Measurements from ENCODE around the gene KCNC3.

The KCNC3 gene

DNA sequence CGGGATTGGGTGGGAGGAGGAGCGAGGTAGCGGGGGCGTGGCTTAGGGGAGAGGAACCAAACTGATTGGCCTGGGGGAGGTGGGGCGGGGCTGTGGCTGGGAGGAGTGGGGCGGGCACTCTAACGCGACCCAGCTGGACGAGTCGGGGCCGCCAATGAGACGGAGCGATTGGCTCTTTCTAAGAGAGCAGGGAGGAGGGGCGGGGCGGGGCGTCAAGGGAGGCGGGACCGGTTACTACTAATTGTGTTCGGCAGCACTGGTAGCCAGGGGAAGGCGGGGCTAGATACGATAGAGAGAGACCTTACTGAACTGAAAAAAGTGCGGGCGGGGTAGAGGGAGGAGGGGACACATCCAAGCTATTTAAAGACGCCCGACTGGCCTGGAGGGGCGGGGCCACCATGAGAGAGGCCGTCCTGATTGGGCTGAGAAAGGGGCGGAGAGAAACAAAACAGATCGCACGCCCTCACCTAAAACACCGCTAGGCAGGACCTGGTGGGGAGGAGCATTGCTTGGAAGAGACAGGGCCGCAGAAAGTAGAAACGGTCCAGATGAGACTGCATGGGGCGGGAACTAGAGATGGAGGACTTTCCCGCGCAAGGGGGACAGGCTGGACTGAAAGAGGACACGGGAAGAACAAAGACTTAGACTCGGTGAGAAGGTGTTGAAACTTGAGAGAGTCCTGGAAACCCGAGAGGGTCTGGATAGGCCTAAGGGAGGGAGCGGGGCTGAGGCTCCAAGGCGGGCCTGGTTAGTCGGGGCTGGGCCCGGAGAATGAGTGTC is at the start of gene KCNC3:
KCNC3 (minus strand) TSS at position 232 of the 780 bp plus-strand sequence. CDS start 295 bp downstream, outside the sequence.
- FAIRE-seq: peak; percentile 95
- peak; percentile 97 for DNase-seq (ENCODE audit: low spot score)

DNA sequence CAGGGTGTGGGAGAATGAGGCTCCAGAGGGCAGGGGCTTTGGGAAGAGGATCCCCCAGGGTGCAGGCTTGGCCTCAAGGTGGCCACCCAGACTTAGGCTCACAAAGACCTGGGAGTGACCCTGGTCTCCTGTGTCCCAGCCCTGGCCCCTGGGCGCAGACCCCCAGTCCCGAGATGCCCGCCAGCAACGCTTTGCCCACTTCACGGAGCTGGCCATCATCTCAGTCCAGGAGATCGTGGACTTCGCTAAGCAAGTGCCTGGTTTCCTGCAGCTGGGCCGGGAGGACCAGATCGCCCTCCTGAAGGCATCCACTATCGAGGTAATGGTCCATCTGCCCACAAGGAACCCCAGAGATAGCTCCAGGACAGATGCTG is 49.7 kb upstream of the KCNC3 start:
- FAIRE-seq: no peak
- DNase-seq (ENCODE audit: low spot score): no peak

DNA sequence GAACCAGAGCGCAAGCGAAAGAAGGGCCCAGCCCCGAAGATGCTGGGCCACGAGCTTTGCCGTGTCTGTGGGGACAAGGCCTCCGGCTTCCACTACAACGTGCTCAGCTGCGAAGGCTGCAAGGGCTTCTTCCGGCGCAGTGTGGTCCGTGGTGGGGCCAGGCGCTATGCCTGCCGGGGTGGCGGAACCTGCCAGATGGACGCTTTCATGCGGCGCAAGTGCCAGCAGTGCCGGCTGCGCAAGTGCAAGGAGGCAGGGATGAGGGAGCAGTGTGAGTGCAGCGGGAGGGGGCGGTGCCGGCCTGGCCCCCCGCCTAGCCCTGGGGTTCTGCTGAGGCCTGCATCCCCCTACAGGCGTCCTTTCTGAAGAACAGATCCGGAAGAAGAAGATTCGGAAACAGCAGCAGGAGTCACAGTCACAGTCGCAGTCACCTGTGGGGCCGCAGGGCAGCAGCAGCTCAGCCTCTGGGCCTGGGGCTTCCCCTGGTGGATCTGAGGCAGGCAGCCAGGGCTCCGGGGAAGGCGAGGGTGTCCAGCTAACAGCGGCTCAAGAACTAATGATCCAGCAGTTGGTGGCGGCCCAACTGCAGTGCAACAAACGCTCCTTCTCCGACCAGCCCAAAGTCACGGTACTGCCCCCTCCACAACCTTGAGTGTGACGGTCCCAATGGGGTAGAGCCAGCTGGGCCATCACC is 49.1 kb upstream of the KCNC3 start:
- DNase-seq (ENCODE audit: low spot score): no peak
- FAIRE-seq: no peak

DNA sequence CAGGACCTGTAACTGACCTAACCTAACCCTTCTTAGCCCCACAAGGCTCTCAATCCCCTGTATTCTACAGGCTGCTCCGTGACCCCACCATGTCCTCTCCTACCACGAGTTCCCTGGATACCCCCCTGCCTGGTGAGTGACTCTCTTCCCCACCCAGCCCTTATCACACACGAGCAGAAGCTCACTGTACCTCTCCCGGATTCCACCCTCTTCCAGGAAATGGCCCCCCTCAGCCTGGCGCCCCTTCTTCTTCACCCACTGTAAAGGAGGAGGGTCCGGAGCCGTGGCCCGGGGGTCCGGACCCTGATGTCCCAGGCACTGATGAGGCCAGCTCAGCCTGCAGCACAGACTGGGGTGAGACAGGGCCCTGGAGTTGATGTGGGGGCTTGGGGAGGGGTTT is 48.3 kb upstream of the KCNC3 start:
- FAIRE-seq (no peak), DNase-seq (ENCODE audit: low spot score) (no peak)

DNA sequence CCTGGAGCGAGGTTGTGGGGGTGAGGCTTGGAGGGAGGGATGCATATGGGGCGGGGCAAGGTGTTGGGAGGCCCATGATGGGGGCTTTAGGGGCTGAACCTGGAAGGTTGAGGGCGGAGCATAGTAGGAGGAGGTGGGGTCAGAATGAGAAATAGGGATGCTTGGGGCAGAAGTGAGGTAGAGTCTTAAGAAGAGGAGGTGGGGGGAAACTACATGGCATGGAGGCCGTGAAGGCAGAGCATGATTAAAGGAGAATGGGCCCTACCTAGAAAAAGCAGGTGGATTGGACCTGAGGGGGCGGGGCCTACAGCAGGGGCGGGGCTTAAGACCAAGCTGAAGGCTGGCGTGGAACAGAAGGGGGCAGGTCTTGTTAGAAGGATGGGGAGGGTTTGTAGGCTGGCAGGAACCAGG is 47.9 kb upstream of the KCNC3 start:
- FAIRE-seq: no peak
- DNase-seq (ENCODE audit: low spot score): peak; percentile 17

DNA sequence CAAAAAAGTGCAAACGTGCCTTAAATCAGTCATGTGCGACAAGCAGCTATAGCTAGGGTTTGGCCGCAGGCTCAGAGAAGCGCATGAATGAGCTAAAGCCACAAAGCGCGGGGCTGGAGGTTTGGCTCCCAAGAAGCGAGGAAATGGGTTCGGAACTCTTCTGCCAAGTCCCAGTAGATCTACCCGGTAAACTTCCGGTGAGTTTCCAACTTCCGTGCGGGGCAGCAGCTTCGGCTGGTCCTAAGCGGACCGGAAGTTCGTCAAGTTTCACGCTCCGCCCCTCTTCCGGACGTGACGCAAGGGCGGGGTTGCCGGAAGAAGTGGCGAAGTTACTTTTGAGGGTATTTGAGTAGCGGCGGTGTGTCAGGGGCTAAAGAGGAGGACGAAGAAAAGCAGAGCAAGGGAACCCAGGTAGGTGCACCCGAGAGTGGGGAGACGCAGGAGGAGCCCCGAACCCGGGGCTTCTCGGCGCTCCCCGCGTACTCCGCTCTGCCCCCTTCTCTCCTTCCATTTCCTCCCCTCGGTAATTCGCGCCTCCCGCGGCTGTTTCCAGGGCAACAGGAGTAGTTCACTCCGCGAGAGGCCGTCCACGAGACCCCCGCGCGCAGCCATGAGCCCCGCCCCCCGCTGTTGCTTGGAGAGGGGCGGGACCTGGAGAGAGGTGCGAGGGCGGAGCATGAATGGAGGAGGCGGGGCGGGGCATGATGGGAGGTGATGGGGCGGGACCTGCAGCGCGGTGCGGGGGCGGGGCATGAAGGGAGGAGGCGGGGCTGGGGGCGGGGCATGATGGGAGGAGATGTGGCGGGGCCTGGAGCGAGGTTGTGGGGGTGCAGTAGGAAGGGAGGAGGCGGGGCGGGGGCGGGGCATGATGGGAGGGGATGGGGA is 47.2 kb upstream of the KCNC3 start, which contains the start of gene NR1H2:
NR1H2 (plus strand) TSS at position 292 of the 885 bp plus-strand sequence. CDS start 1,149 bp downstream, outside the sequence.
- FAIRE-seq (peak; percentile 55), DNase-seq (ENCODE audit: low spot score) (peak; percentile 89)

DNA sequence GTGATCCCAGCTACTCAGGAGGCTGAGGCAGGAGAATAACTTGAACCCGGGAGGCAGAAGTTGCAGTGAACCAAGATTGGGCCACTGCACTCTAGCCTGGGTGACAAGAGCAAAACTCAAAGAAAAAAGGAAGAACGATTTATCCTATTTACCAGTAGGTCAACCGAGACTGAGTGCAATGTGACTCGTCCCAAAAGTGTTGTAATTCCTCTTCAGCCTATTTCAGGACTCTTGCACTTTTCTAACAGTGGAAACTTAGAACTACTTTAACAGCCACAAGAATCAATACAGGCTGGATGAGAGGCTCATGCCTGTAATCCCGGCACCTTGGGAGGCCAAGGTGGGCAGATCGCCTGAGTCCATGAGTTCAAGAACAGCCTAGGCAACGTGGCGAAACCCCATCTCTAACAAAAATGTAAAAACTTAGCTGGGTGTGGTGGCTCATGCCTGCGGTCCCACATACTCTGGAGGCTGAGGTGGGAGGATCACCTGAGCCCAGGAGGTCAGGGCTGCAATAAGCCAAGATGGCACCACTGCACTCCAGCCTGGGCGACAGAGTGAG is 42.8 kb upstream of the KCNC3 start:
- FAIRE-seq: no peak
- no peak for DNase-seq (ENCODE audit: low spot score)

DNA sequence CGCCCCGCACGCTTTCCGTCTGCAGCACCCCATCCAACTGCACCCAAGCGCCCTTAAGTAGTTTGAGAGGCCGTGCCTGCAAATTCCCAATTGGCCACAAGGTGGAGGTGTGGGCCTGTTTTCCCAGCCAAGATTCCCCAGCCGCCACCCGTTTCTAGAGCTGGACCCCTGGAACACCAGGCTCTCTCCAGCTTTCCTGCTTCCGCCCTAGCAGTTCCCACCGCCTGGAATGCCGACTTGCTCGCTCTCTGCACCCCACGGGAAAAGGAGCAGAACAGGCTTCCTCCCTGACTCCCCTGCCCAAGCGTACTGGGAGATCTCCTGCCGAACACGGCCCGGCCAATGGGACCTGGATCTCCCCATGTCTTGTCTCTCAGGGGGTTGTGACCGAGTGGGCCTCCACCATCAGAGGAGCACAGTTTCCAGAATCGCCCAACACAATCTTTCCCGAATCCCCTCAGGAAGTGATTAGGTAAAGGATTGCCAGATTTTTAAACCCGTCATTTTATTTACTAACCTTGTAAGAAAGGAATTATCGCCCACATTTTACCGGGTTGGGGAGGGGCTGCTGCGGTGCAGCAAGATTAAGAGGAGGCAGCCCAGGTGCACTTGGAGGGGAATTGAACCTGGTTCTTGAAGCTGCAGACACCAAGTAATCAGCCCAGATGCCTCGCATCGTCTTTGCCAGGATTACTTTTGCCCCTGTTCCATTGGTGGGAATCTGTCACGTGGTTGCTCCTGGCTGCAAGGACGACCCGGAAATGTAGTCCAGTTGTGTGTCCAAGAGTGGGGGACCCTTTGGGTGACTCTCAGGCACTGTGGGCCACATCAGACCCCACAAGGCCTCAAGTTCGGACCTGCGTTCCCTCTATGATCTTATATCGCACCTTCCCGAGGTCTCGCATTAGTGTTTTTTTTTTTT is 39.7 kb upstream of the KCNC3 start:
- FAIRE-seq (peak; percentile 46), DNase-seq (ENCODE audit: low spot score) (peak; percentile 90)

DNA sequence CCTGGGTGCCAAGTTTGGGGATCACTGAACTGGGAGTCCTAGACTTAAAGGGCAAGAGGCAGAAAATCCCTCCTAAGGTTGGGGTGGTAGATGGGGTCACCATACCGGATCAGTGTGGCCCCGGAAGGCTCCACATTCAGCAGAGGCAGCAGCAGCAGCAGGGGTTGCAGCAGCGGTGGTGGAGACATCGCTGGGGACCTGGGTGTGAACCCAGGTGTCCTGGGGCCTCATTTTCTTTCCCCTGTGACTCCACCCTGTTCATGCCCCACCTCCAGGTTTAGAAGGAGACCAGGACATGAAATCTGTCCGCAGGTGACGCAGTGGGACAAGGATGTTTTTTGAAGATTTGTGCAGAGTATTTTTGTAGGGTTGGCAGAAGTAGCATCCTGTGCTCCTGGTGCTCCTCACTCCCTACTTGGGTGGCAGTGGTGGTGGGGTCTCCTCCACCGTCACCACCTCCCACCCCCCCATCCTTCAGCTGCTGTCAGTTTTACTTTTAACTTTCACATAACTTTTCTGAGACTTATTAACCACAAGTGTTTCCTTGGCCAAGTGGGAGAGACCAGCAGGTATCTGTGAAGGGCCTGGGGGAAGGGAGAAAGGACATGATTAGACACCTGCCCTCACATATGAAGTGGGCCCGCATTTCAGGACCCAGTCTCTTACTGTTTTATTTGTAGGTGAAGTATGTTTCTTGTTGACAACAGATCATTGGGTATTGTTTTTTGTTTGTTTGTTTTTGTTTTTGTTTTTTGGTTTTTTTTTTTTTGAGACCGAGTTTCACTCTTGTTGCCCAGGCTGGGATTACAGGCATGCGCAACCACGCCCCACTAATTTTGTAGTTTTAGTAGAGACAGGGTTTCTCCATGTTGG is 36.5 kb upstream of the KCNC3 start, which contains the start of gene NAPSA:
NAPSA (minus strand) TSS at position 206 of the 873 bp plus-strand sequence; CDS start at position 188, 18 bp downstream.
- no peak for DNase-seq (ENCODE audit: low spot score)
- FAIRE-seq: no peak

DNA sequence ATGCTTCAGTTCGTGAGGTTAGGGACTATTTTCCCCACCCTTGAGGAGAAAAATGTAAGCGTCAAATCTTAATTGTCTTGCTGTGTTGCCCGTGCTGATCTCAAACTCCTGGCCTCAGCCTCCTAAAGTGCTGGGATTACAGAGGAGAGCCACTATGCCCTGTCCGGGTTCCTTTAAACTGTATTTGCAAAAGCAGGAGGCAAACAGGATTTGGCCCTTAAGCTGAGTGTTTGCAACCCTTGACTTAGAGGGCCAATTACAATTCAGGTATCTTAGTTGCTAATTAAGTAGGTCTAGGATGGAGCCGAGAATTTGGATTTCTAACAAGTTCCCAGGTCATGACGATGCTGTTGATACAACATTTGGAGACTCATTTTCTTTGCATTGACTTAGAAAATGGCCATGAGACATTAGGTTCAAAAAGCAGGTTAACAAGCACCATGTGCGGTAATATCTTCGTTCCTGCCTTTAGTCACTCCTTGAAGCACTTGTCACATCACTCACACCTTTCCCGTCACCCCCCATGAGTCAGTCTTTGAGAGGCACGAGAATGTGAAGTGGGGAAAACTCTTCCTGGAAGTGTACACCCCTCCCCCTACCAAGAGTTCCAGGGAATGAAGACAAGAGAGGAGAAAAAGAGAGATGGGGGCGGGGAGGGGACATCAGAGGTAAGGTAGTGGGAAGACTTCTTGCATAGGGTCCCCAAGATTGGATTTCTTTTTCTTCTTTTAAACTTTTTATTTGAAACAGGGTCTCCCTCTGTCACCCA is 33.7 kb upstream of the KCNC3 start:
- no peak for FAIRE-seq
- DNase-seq (ENCODE audit: low spot score): no peak

DNA sequence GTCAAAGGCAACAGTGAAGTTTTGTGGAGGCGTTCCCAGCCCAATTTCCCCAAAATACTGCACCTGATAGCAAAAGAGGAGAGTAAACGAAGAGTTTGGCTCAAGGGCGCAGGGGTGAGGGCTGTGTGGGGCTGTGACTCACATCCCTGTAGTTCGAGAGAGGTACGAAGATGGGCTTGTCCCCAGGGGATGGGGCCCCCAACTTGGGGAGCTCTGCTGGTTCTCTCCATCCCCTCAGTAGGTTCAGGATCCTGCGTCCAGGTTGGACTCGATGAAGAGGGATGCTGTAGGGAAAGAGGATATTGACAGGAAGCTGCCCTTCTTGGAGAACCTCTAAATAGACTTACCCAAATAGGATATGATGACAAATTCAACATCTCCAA is 32.8 kb upstream of the KCNC3 start:
- no peak for DNase-seq (ENCODE audit: low spot score)
- FAIRE-seq: no peak

DNA sequence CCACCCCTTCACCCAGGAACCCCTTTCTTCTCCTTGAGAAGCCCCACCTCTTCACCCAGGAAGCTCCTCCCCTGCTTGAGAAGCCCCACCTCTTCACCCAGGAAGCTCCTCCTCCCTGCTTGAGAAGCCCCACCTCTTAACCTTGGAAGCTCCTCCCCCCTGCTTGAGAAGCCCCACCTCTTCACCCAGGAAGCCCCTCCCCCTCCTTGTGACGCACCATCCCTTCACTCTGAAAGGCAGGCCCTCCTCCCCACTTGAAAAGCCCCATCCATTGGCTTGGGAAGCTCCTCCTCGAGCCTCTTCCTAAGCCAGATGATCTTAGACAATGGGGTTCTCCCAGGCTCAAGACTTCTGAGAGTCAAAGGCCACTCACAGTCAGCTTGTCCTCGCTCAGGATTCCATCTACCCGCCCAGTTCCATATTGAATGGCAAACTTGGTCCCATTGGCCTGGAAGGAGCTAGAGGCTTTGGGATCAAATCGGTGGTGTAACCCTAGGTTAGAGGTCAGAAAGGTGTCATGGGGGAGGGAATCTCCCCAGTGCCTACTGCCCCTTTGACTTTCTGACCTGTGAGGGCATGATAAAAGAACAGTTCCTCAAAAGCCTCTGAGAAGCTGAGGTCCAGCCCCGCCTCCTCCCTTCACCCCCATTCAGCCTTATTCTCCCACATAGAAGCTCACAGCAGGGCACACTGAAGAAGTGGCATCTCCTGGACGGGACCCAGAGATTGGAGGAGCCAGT is 32.3 kb upstream of the KCNC3 start:
- DNase-seq (ENCODE audit: low spot score): no peak
- FAIRE-seq: no peak

DNA sequence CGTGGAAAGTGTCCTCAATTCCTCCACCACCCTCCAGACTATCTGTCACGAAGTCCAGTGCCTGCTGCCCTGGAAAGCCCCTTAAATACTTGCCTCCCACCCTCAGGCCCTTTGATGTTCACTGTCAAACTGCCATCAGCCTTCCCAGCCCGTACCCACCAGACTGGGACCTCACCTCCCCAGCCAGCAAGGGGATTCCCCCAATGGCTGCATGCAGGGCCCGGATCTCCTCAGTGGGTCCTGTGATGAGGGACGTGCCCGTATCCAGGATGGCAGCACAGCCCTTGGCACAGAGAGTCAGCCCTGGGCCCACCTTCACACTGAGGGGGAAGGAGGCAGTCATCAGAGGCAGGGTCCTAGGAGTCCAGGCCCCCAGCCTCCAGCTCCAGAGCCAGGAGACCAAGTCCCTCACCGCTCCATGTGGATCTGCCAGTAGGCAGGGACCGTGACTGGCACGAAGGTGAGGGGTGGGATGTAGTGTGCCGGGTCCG is 30.2 kb upstream of the KCNC3 start:
- FAIRE-seq: no peak
- DNase-seq (ENCODE audit: low spot score): no peak

DNA sequence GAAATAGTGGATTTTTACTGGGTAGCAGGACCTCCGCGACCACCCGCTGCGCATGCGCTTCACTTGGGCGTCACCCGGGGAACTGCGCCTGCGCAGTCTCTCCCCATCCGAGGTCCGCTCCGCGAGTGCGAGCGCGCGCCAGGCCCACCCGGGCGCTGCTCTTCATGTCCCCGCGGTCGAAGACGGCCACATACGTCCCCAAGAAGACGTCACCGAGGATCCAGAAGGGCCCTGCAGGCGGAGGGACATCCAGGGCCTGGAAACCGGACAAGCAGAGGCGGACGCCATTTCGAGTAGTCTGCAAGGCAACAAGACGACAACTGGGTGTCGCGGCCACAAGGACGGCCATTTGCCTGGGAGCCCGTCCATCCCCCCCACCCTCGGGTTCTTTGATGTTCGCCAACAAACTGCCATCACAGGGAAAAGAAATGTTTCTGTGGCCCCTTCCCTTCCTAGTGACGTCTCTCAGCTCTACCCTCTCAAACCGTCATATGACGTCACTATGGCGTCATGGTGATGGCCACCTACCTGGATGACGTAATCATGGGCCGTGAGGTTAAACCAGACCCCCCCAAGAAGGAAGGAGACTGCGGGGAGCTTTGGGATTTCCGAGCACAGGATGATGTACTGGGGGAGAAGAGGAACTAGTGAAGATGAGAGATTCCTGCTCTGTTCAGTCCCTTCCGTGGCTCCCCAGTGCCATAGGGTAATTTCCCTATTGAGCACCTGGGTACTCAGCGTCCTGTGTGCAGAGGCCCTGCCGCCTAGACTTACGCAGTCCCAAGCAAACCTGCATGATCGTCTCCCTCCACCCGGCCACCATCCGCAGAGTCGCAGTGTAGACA is 29.5 kb upstream of the KCNC3 start:
- FAIRE-seq (no peak), DNase-seq (ENCODE audit: low spot score) (peak; percentile 91)

DNA sequence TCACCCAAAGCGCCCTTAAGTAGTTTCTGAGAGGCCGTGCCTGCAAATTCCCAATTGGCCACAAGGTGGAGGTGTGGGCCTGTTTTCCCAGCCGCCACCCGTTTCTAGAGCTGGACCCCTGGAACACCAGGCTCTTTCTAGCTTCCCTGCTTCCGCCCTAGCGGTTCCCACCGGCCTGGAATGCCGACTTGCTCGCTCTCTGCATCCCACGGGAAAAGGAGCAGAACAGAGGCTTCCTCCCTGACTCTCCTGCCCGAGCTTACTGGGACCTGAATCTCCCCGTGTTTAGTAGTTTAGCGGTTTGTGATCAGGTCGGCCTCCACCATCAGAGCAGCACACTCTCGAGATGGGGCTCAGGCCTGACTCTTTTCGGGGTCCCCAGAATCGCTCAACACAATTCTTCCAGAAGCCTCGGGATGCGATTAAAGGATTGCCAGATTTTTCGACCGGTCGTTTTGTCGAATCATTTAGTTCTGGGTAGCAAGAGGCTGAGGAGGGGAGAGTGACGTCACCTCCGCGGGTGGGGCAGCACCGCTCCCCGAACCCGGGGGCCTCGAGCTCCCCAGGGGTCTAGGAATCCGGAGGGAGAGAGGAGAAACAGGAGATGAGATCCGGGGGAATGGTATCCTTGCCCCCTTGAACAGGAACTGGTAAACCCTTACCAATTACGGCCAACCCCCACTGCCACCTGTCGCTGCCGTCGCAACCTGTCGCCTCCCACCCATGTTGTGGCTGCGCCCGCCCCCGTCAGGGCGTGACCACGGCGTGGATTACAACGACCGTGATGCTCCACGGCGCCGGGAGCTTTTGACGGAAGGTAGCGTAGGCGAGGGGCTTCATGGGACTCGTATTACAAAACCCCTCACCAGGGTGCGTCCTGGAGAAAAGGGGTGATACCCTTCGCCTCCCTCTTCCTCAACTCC is 28.3 kb upstream of the KCNC3 start:
- peak; percentile 62 for DNase-seq (ENCODE audit: low spot score)
- no peak for FAIRE-seq
